Osteocyte (in vitro differentiated cells): Measurements from ENCODE around the gene HPSE2. TPM values are rescaled to one million over a fixed set of nuclear protein-coding genes. Genes with fewer than 3 reads are reported as not detected.

Source experiments
- DNase-seq: peaks from one replicate; pipeline ENCODE4 v3.0.0; 2021; ENCODE audit warnings: mixed read lengths; ENCODE audit not compliant: unreplicated experiment; ENCODE audit errors: extremely low spot score
- H3K27ac Mint-ChIP-seq: one replicate; pipeline ENCODE4 v1.8.0; 2021; ENCODE audit warnings: mild to moderate bottlenecking, mixed read lengths; ENCODE audit not compliant: unreplicated experiment
- H3K27me3 Mint-ChIP-seq: one replicate; pipeline ENCODE4 v1.8.0; 2021; ENCODE audit warnings: mixed read lengths; ENCODE audit not compliant: unreplicated experiment
- H3K36me3 Mint-ChIP-seq: one replicate; pipeline ENCODE4 v1.8.0; 2021; ENCODE audit warnings: mixed read lengths; ENCODE audit not compliant: unreplicated experiment
- H3K4me1 Mint-ChIP-seq: one replicate; pipeline ENCODE4 v1.8.0; 2021; ENCODE audit warnings: mixed read lengths; ENCODE audit not compliant: unreplicated experiment
- H3K4me3 Mint-ChIP-seq: one replicate; pipeline ENCODE4 v1.8.0; 2021; ENCODE audit warnings: mild to moderate bottlenecking, moderate library complexity, mixed read lengths; ENCODE audit not compliant: unreplicated experiment
- H3K9me3 Mint-ChIP-seq: one replicate; pipeline ENCODE4 v1.8.0; 2021; ENCODE audit warnings: mixed read lengths; ENCODE audit not compliant: unreplicated experiment
- total RNA-seq: library from RNA; stranded (reverse); gene quantifications from 2 replicates; pipeline ENCODE4 v1.2.1, GENCODE V29; 2021
- TF ChIP-seq, protein P1 (sequence below): fragments of 200-600 bp; sonication (generic); IDR thresholded peaks from 2 replicates; pipeline ENCODE4 v1.5.0; 2021; ENCODE audit warnings: antibody characterized with exemption, mild to moderate bottlenecking, moderate library complexity

The HPSE2 gene
- total RNA-seq, 1 donor from 2014 or later: not detected

DNA sequence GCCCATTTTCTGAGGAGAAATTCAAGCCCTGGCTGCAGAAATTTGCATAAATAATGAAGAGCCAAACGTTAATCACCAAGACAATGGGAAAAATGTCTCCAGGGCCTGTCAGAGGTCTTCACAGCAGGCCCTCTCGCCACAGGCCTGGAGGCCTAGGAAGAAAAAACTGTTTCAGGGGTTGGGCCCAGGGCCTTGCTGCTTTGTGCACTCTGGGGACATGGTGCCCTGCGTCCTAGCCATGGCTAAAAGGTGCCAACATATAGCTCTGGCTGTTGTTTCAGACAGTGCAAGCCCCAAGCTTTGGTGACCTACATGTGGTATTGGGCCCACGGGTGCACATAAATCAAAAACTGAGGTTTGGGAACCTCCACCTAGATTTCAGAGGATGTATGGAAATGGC, 796.9 kb downstream of the HPSE2 start:
- no peaks in the 10 kb centered on the region for H3K27me3 Mint-ChIP-seq
- H3K4me3 Mint-ChIP-seq: no peak overlapping the region
- peaks cover 48% of the 10 kb centered on the region for H3K36me3 Mint-ChIP-seq
- TF ChIP-seq, protein P1, sequence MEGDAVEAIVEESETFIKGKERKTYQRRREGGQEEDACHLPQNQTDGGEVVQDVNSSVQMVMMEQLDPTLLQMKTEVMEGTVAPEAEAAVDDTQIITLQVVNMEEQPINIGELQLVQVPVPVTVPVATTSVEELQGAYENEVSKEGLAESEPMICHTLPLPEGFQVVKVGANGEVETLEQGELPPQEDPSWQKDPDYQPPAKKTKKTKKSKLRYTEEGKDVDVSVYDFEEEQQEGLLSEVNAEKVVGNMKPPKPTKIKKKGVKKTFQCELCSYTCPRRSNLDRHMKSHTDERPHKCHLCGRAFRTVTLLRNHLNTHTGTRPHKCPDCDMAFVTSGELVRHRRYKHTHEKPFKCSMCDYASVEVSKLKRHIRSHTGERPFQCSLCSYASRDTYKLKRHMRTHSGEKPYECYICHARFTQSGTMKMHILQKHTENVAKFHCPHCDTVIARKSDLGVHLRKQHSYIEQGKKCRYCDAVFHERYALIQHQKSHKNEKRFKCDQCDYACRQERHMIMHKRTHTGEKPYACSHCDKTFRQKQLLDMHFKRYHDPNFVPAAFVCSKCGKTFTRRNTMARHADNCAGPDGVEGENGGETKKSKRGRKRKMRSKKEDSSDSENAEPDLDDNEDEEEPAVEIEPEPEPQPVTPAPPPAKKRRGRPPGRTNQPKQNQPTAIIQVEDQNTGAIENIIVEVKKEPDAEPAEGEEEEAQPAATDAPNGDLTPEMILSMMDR: no peak
- DNase-seq: peak; percentile 38
- no peaks in the 10 kb centered on the region for H3K9me3 Mint-ChIP-seq
- H3K4me1 Mint-ChIP-seq: peaks cover 2% of the 10 kb centered on the region
- no peak overlapping the region for H3K27ac Mint-ChIP-seq

DNA sequence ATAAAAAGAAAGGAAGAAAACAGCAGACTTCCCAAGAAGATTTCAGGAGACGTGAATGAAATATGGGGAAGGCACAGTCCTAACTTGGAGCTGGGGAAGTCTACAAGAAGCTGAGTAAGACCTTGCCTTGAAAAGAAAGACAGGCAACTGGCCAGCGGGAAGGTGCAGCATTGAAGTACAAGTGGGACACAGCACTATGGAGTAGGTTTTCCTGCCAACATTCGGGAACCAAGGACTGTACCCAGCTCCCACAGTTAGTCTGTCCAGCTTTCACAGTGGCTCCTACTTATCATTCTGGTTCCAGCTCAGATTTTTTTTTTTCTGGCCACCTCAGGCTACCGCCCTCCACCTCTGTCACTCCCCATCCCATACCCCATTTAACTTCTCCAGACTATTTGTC, 798.9 kb downstream of the HPSE2 start:
- Mint-ChIP-seq H3K27me3 (no peaks in the 10 kb centered on the region), H3K9me3 (peaks cover 5% of the 10 kb centered on the region), H3K4me1 (no peaks in the 10 kb centered on the region), H3K4me3 (no peak overlapping the region), H3K27ac (no peak overlapping the region), H3K36me3 (peaks cover 56% of the 10 kb centered on the region)
- peak; percentile 1 for DNase-seq
- TF ChIP-seq, protein P1: no peak

DNA sequence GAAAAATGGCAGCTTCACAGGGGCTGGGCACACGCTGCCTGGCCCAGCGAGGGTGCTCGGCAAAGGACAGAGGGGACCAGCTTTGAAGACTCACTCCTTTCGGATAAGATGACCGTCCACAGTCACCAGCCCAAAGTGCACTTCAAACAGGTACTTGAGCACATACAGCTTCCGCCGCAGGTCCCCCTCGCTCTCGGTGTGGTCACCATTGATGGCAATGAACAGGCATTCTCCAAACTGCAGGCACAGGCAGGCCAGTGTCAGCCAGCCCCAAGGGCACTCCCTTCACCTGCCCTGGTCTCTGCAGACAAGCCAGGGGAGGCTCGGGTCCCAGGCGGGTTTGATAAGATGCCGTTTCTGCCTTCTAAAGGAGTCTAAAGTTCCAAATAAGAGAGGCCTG, 800.5 kb downstream of the HPSE2 start:
- Mint-ChIP-seq H3K4me1 (no peaks in the 10 kb centered on the region), H3K27me3 (no peaks in the 10 kb centered on the region), H3K36me3 (peaks cover 60% of the 10 kb centered on the region), H3K4me3 (no peak overlapping the region), H3K9me3 (peaks cover 5% of the 10 kb centered on the region), H3K27ac (no peak overlapping the region)
- peak; percentile 77 for DNase-seq
- TF ChIP-seq, protein P1: no peak

DNA sequence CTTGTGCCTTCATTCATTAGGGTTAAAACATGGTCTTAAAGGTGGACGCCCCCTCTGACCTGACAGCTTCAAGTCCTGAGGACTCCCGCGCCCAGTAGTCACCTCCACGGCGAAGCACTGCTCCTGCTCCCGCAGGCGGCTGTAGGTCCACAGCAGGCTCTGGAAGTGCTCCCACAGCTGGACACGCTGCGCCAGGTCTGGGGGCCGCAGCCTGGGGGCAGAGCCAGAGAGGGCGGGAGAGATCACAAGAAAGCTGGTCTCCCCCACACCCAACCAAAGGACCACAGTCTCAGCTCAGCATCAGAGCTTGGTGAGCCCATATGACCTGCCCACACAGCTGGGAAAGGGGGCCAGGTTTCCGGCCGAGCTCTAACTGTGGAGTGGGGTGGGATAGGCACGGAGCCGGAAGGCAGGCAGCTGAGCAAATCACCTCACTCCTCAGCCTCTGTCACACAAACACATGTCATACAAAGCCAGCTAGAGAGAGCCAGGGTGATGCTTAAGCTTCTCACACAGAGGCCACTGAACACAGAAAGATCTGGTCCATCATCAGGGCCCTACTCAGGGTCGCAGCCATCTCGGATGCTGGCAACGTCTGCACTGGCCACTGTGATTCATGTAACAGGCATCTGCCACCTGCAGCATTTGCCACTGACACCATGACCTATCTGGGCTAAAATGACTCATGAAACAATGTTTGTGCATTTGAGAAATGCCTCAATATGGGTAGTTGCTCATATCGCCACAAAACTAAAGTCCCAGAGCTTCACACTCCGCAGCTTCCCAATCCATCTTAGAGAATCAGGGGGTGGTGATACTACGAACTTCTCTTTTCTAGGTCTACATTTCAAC, 801.5 kb downstream of the HPSE2 start:
- no peaks in the 10 kb centered on the region for H3K4me1 Mint-ChIP-seq
- DNase-seq: peak; percentile 73
- H3K27me3 Mint-ChIP-seq: no peaks in the 10 kb centered on the region
- peaks cover 5% of the 10 kb centered on the region for H3K9me3 Mint-ChIP-seq
- TF ChIP-seq, protein P1: no peak
- no peak overlapping the region for H3K4me3 Mint-ChIP-seq
- H3K27ac Mint-ChIP-seq: no peak overlapping the region
- H3K36me3 Mint-ChIP-seq: peaks cover 56% of the 10 kb centered on the region

DNA sequence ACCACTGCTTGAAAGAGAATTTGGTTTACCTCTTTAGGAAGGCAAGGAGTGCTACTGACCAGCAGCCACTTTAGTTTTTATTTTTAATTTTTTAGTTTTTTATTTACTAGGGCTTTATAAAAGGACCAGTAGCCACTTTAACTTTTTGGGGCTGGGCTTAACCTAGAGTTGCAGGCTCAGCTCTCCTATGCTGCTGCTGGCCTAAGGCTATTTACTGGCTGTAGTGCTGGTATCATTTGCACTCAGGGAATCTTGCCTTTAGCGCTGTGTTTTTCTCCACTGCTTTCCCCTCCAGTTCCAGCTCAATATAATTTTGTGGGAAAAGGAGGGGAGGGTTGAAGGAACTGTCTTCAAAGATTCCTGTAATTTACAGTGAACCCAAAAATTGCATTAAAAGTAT, 802.3 kb downstream of the HPSE2 start:
- Mint-ChIP-seq H3K27me3 (no peaks in the 10 kb centered on the region), H3K36me3 (peaks cover 53% of the 10 kb centered on the region)

More for the DNA sequence above, 802.3 kb downstream of the HPSE2 start:
- Mint-ChIP-seq H3K4me1 (no peaks in the 10 kb centered on the region), H3K4me3 (no peak overlapping the region), H3K9me3 (peaks cover 5% of the 10 kb centered on the region), H3K27ac (no peak overlapping the region)
- peak; percentile 2 for DNase-seq
- TF ChIP-seq, protein P1: no peak
